RWPE2 (cell line): Measurements from ENCODE around the gene NRDC.

Source experiments
- ATAC-seq: fragments of 200-7000 bp; cut with Tn5 transposase; 3 replicates; pipeline ENCODE4 v1.9.1; 2021; ENCODE audit warnings: low read depth
- DNase-seq: peaks from one replicate; pipeline ENCODE4 v3.0.0-alpha.2; 2020; ENCODE audit warnings: low spot score
- H3K27ac ChIP-seq: fragments of 450-650 bp; 2 replicates; pipeline ENCODE4 v1.5.1; 2017; ENCODE audit warnings: mild to moderate bottlenecking; ENCODE audit not compliant: poor library complexity, severe bottlenecking
- H3K27me3 ChIP-seq: fragments of 250-450 bp; sonication (Bioruptor Pico); 2 replicates; pipeline ENCODE4 v1.5.1; 2021; ENCODE audit warnings: mild to moderate bottlenecking, moderate library complexity; ENCODE audit not compliant: insufficient read depth, poor library complexity, severe bottlenecking
- H3K36me3 ChIP-seq: fragments of 250-450 bp; sonication (Bioruptor Pico); 2 replicates; pipeline ENCODE4 v1.5.1; 2020; ENCODE audit warnings: low read depth, mild to moderate bottlenecking, moderate library complexity
- H3K4me1 ChIP-seq: fragments of 250-450 bp; sonication (Bioruptor Pico); 2 replicates; pipeline ENCODE4 v1.5.1; 2021; ENCODE audit warnings: mild to moderate bottlenecking, moderate library complexity; ENCODE audit not compliant: insufficient read depth, poor library complexity, severe bottlenecking
- H3K4me3 ChIP-seq: fragments of 250-450 bp; sonication (Bioruptor Pico); 2 replicates; pipeline ENCODE4 v1.5.1; 2021; ENCODE audit warnings: mild to moderate bottlenecking, moderate library complexity; ENCODE audit not compliant: severe bottlenecking
- H3K9me3 ChIP-seq: fragments of 250-450 bp; sonication (Bioruptor Pico); 2 replicates; pipeline ENCODE4 v1.5.1; 2021; ENCODE audit warnings: mild to moderate bottlenecking, moderate library complexity; ENCODE audit not compliant: severe bottlenecking
- CTCF ChIP-seq: fragments of 450-650 bp; IDR thresholded peaks from one replicate; pipeline ENCODE4 v1.5.1; 2017; ENCODE audit warnings: mild to moderate bottlenecking, moderate library complexity; ENCODE audit not compliant: poor library complexity, severe bottlenecking

NRDC gene

DNA sequence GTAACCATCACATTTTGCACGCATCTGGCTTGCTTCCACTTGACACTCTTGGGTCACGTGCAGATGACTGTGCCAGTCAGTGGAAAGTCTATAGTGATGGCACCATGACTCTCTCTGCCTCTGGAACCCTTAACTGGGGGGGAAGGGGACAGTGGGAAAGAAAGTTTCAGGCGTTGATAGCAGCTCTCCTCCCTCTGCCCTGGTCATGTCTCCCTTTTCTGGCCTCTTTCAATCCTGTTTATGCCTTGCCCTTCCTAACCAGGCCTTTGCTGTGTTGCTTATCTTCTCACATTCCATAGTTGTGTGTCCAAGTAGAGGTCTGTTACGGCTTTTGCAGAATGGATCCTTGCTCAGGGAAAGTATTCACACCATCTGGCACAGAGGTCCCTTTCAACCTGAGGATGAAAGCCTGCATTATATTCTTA is 93.5 kb downstream of the NRDC start:
- Histone ChIP-seq H3K36me3 (peaks cover 90% of the 10 kb centered on the region), H3K4me1 (no peaks in the 10 kb centered on the region), H3K27me3 (no peaks in the 10 kb centered on the region), H3K4me3 (no peak overlapping the region), H3K27ac (no peak overlapping the region), H3K9me3 (no peaks in the 10 kb centered on the region)
- no peak for TF ChIP-seq CTCF
- DNase-seq: no peak
- no peak for ATAC-seq

GRCh38 chr1:51780927-51781326 is 97.6 kb downstream of the NRDC start:
- no peak for TF ChIP-seq CTCF
- Histone ChIP-seq H3K4me3 (no peak overlapping the region), H3K36me3 (peaks cover 80% of the 10 kb centered on the region), H3K27ac (no peak overlapping the region), H3K27me3 (no peaks in the 10 kb centered on the region), H3K9me3 (no peaks in the 10 kb centered on the region), H3K4me1 (no peaks in the 10 kb centered on the region)
- no peak for DNase-seq
- no peak for ATAC-seq

DNA sequence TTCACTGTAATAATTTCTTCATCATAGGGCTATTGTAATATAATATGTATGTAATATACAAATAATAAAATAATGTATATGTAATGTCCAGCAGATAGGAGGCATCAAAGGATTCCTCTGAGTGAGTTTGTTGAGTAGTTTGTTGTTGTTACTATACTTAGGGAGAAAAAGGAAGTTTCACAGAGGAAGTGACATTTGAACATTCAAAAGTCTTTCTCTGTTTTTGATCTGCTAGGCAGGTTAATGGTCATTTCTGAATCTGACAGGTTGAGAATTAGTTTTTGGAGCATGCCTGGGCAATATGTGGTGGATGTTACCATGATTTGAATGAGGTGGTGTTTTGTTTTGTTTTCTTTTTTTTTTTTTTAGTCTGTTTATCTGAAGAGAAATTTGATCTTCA is 102.1 kb downstream of the NRDC start:
- Histone ChIP-seq H3K36me3 (peaks cover 78% of the 10 kb centered on the region), H3K27ac (no peak overlapping the region), H3K4me1 (no peaks in the 10 kb centered on the region), H3K27me3 (no peaks in the 10 kb centered on the region), H3K9me3 (no peaks in the 10 kb centered on the region), H3K4me3 (no peak overlapping the region)
- ATAC-seq: no peak
- no peak for TF ChIP-seq CTCF
- no peak for DNase-seq

DNA sequence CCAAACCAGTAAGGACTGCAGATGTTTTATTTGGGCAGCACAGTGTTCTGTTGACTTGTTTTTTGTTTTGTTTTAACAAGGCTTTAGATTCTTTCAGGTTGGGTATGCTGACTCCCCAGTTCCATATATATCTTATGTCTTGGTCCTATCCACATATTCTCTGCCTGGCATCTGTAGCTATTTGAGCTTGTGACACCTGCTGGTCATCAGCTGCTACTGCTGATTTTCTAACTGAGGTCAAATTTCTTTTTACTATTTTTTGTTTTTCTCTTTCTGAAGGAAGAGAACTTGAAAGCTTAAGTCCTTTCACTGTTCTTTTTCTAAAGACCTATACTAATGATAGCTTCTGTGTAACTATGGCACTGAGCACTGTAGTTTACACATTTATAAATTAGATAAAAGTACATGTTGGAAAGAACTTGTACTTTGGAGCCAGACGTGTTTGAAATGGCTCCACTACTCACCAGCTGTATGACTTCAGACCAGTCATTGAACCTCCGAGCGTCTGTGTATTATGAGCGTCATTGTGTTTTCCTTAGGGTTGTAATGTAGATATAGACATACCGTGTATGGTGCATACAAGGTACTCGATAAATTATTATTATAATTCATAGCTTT is 109.4 kb downstream of the NRDC start:
- no peak overlapping the region for H3K4me3 ChIP-seq
- H3K9me3 ChIP-seq: no peaks in the 10 kb centered on the region
- no peak overlapping the region for H3K27ac ChIP-seq
- DNase-seq (no peak), ATAC-seq (peak; percentile 65; the same call in 1 of the 3 replicates)
- peaks cover 79% of the 10 kb centered on the region for H3K36me3 ChIP-seq
- H3K27me3 ChIP-seq: no peaks in the 10 kb centered on the region
- TF ChIP-seq CTCF: peak; percentile 96
- H3K4me1 ChIP-seq: no peaks in the 10 kb centered on the region

DNA sequence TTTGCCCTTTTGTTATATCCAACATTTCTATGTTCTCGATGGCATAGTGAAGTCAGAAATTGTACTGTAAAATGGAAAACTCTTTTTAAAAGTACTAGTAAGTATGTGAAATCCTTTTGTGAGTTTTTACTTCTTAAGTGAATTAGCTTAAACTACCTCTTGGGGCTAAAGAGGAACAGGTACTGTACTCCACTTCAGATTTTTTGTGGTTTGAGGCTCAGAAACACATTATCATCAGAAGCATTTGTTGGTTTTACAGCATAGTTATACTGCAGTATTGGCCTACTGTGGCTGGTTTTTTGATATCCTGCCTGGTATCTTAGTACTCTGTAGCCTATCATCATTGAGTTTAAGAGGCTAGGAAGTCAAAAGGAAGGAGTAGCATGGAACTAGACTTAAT is 117.2 kb downstream of the NRDC start:
- no peak for ATAC-seq
- no peak for DNase-seq
- TF ChIP-seq CTCF: no peak
- Histone ChIP-seq H3K27ac (peak overlapping the region; percentile 2), H3K4me3 (no peak overlapping the region), H3K36me3 (peaks cover 54% of the 10 kb centered on the region), H3K9me3 (no peaks in the 10 kb centered on the region), H3K4me1 (peaks cover 9% of the 10 kb centered on the region), H3K27me3 (no peaks in the 10 kb centered on the region)
